Heart left ventricle (tissue), 16 donors: ENCODE results near the gene DZIP1. TPM values are rescaled to one million over a fixed set of nuclear protein-coding genes. Genes with fewer than 3 reads are reported as not detected.

ENCODE experiments used
- ATAC-seq, 4 donors: fragments of 200-7000 bp; cut with Tn5 transposase; one replicate each; pipeline ENCODE4 v1.9.1; 2020 to 2022; ENCODE audit warnings: moderate library complexity in 4 of 4, mild to moderate bottlenecking in 3 of 4, moderate number of reproducible peaks in 1 of 4
- DNase-seq, 5 donors: peaks; one replicate each; pipeline ENCODE4 v3.0.0-alpha.2; 2020
- H3K27ac ChIP-seq, 12 donors: fragments of 200-600 bp; sonication (generic) in 4 of 12; one replicate each; pipeline versions ENCODE4 v1.5.0 to v1.8.0; 2016 to 2022; ENCODE audit warnings: mild to moderate bottlenecking in 2 of 12
- H3K27me3 ChIP-seq, 9 donors: fragments of 200-600 bp; sonication (generic) in 2 of 9; one replicate each; pipeline versions ENCODE4 v1.5.1 to v1.8.0; 2016 to 2022; ENCODE audit warnings: mild to moderate bottlenecking in 3 of 9
- H3K36me3 ChIP-seq, 9 donors: fragments of 200-600 bp; sonication (generic) in 2 of 9; one replicate each; pipeline versions ENCODE4 v1.5.0 to v1.8.0; 2018 to 2022; ENCODE audit warnings: mild to moderate bottlenecking in 2 of 9
- H3K4me1 ChIP-seq, 12 donors: fragments of 200-600 bp; sonication (generic) in 4 of 12; one replicate each; pipeline versions ENCODE4 v1.5.0 to v1.8.0; 2016 to 2022; ENCODE audit warnings: mild to moderate bottlenecking in 3 of 12
- H3K4me3 ChIP-seq, 12 donors: fragments of 200-600 bp; sonication (generic) in 4 of 12; one replicate each; pipeline versions ENCODE4 v1.5.0 to v1.8.0; 2017 to 2022; ENCODE audit warnings: mild to moderate bottlenecking in 9 of 12, moderate library complexity in 4 of 12
- H3K9me3 ChIP-seq, 12 donors: fragments of 200-600 bp; sonication (generic) in 4 of 12; one replicate each; pipeline versions ENCODE4 v1.5.0 to v1.8.0; 2016 to 2022; ENCODE audit warnings: mild to moderate bottlenecking in 1 of 12
- CTCF ChIP-seq, 12 donors: fragments of 200-600 bp; sonication (generic) in 4 of 12; IDR thresholded peaks; one replicate each; pipeline versions ENCODE4 v1.5.0 to v1.8.0; 2018 to 2022; ENCODE audit warnings: antibody characterized with exemption in 12 of 12, mild to moderate bottlenecking in 5 of 12
- POLR2A ChIP-seq, 2 donors: fragments of 450-650 bp; IDR thresholded peaks; one replicate each; pipeline ENCODE4 v1.6.1; 2017; ENCODE audit warnings: antibody characterized with exemption in 2 of 2, mild to moderate bottlenecking in 2 of 2, moderate library complexity in 2 of 2
- WGBS, 4 donors: extraction: QIAGEN DNeasy Blood & Tissue Kit in 2 of 4; methylation state at CpG; one replicate each; pipeline versions ENCODE4 v1.1.5 to v1.1.7; 2013 to 2018; 5-methylcytosine and 5-hydroxymethylcytosine counted together
- intact Hi-C, 10 donors: fragments of 100-400 bp; cut with DNase I; formaldehyde crosslinking; loops; one replicate each; pipeline versions ENCODE4 v1.11.1 to v1.14.2; 2022
- polyA plus RNA-seq, 2 donors: library from polyadenylated mRNA; stranded (reverse); fragments of 200-250 nt; gene quantifications; one replicate each; pipeline ENCODE4 v1.2.3, GENCODE V29; 2013
- total RNA-seq, 9 donors: library from RNA; depleted of rRNA in 2 of 9; stranded (reverse); fragments of >200 nt in 2 of 9; fragmentation: NEBNext Ultra II Directional in 3 of 9; extraction: Animal tissue kit (Norgen Biotek cat#: 25700) in 3 of 9; gene quantifications; one replicate each; pipeline versions ENCODE4 v1.1.0 to v1.2.4, GENCODE V29; 2016 to 2023
- donor health status: ischemic (EF 13 %, LVEDD 7.1; RV severe dilation, severe dysfunction).
- donor health status: healthy with polysubstance abuse.
- donor health status: DM: no; HTN: yes; CAD: no.
- donor health status: DM: no; HTN: no; CAD: no.
- donor health status: ischemic (EF 25% LVEDD 6.9; RV normal size, moderate dysfunction).
- donor health status: ischemic (EF 25% LVEDD 5.7; RV mildly dilated, moderate dysfunction).
- donor health status: healthy.
- donor health status: DM: yes; HTN: yes; CAD: no.
- donor health status: ischemic (EF 35%, LVEDD 5.7; RV mildly dilated, moderate dysfunction).
- donor health status: nonischemic (EF 11% LVEDD 7.7; RV severe dilation, severe dysfunction).
- donor health status: DM: yes; HTN: yes; CAD: no.
- donor health status: PGD.
- donor health status: ischemic (EF 29% LVEDD 5.4; RV normal size, mild dysfunction).
- donor health status: nonischemic (EF 23%, LVEDD 6.1; RV moderate dilation, normal function).

DZIP1 gene
- total and polyA plus RNA-seq, 11 donors = 1.9 to 6.9 (median 4.2) TPM

- DNase-seq (no peak), ATAC-seq (no peak)
- TF ChIP-seq POLR2A (IDR thresholded peaks at IDR 0.05) = no peak
- WGBS, 4 donors = 96 to 99% (median 98%) methylated on average over 1 of the region's 1 CpG
- Histone ChIP-seq H3K27me3 (no peaks in the 10 kb centered on the region), H3K4me1 (no peaks in the 10 kb centered on the region), H3K27ac (no peak overlapping the region), H3K36me3 (peaks cover 0 to 67% (median 10%) of the 10 kb centered on the region in 9 donors), H3K4me3 (no peak overlapping the region), H3K9me3 (peaks cover 0 to 18% (median 0%) of the 10 kb centered on the region in 12 donors)
- intact Hi-C loops = loop anchor here in 4 of 10 donors (5.0 to 10.0 kb wide), 4 partner anchors 133 to 357 kb away; no protein-coding TSS in a partner anchor
Measured at GRCh38 chr13:95627590-95627989, 16.9 kb downstream of the DZIP1 start.

- Histone ChIP-seq H3K27me3 (no peaks in the 10 kb centered on the region), H3K9me3 (peaks cover 0 to 18% (median 0%) of the 10 kb centered on the region in 12 donors), H3K36me3 (peaks cover 0 to 68% (median 10%) of the 10 kb centered on the region in 9 donors), H3K4me1 (no peaks in the 10 kb centered on the region), H3K27ac (no peak overlapping the region), H3K4me3 (no peak overlapping the region)
- DNase-seq = no peak
- no peak for ATAC-seq
- intact Hi-C loops = loop anchor here in 4 of 10 donors (5.0 to 10.0 kb wide), 4 partner anchors 132 to 358 kb away; no protein-coding TSS in a partner anchor
- no peak for TF ChIP-seq CTCF (IDR thresholded peaks at IDR 0.05)
Measured at GRCh38 chr13:95626768-95627167, 17.7 kb downstream of the DZIP1 start.

DNA sequence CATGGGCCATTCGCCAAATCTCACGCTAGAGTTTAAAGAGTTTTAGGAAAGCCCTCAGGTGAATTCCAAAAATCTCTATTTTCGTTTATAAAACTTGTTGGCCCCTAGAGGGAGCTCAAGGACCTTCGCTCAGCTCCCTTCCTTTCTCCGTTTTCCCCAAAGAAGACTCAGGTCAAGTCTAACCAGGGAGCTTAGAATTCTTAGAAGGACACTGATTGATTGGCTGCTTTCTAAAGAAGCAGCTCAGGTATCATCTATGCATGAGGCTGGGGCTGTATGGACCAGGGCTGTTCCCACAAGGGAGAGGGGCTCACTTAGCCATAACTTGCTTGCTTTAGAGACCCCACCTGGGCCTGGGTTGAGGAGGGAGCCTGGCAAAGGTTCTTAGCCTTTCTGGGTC is 20.5 kb downstream of the DZIP1 start:
- Histone ChIP-seq H3K4me1 (peaks cover 0 to 9% (median 0%) of the 10 kb centered on the region in 12 donors), H3K27me3 (no peaks in the 10 kb centered on the region), H3K27ac (no peak overlapping the region), H3K4me3 (no peak overlapping the region), H3K36me3 (peaks cover 0 to 63% (median 4%) of the 10 kb centered on the region in 9 donors), H3K9me3 (peaks cover 0 to 18% (median 0%) of the 10 kb centered on the region in 12 donors)
- WGBS, 4 donors = 25 to 36% (median 28%) methylated on average over 5 of the region's 5 CpGs
- ATAC-seq (peak in 2 of 4 donors; percentile 34 to 41), DNase-seq (no peak)
- intact Hi-C loops = loop anchor here in 8 of 10 donors (1.0 to 10.0 kb wide), 5 partner anchors 129 to 361 kb away; no protein-coding TSS in a partner anchor
- TF ChIP-seq CTCF (IDR thresholded peaks at IDR 0.05) (peak; percentile 44 to 75 (median 64)), POLR2A (IDR thresholded peaks at IDR 0.05) (no peak)

DNA sequence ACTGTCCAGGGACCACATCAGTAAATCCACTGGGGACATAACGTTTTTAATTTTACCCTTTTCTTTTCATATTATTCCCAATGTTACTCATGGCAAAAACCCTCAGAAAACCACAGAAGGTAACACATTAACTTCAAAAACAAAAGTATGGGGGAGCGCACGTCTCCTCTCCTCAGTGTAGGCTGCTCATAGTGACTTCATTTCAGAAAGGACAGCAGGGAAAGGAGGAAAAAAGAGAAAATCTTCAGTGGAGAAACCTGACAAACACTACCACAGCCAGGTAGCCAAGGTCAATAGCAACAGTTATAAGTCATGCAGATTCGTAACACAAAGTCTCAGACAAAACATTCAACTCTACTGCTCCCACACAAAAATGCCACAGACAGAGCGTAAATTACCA is 21.4 kb downstream of the DZIP1 start:
- TF ChIP-seq POLR2A (IDR thresholded peaks at IDR 0.05) (no peak), CTCF (IDR thresholded peaks at IDR 0.05) (no peak)
- Histone ChIP-seq H3K36me3 (peaks cover 0 to 62% (median 4%) of the 10 kb centered on the region in 9 donors), H3K9me3 (peaks cover 0 to 18% (median 0%) of the 10 kb centered on the region in 12 donors), H3K4me1 (peaks cover 0 to 9% (median 0%) of the 10 kb centered on the region in 12 donors), H3K27ac (no peak overlapping the region), H3K4me3 (no peak overlapping the region), H3K27me3 (no peaks in the 10 kb centered on the region)
- DNase-seq (no peak), ATAC-seq (no peak)
- intact Hi-C loops = loop anchor here in 5 of 10 donors (2.0 to 10.0 kb wide), 4 partner anchors 128 to 362 kb away; no protein-coding TSS in a partner anchor
- WGBS, 4 donors = 53 to 59% (median 55%) methylated on average over 5 of the region's 5 CpGs
